Measurements from ENCODE around the gene ACOX2.

Gene ACOX2

DNA sequence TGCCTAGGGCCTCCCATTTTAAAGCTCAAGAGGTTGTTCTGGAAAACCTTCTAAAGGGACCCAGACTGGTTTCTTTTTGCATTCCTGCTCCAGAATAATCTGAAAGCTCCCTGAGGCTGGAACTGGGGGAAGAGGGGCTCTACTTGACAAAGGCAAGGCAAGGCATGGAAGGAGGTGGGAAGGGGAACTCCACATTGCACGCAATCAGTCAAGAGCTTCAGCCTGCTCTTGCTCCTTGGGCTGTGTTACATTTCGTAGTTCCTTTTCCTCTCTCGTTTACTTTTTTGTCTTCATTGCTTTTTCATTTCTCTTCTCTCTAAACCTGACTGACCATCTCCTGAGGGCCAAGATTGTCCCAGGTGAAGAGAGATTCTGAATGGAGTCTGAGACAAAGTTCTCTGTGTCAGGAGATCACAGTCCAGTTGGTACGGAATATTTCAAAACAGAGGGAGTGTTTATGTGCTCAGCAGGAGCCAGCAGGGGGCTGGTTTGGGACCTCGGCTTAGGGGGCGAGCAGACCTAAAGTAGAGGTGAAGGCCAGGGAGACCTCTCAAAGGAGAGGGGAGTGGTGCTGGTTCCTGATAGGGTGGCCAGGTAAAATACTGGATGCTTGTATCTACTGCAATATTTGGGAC, 51.1 kb downstream of the ACOX2 start:
- Histone ChIP-seq H3K4me3 (ENCODE audit: low read length) (no peak overlapping the region), H3K27ac (ENCODE audit: low read length) (no peak overlapping the region), H3K4me1 (ENCODE audit: control insufficient read depth, insufficient read depth, low read length) (peaks cover 1% of the 10 kb centered on the region; the same call in 1 of the 2 replicates), H3K9me3 (ENCODE audit: control insufficient read depth, insufficient read depth, low read length) (no peaks in the 10 kb centered on the region), H3K27me3 (ENCODE audit: control insufficient read depth, insufficient read depth, low read length) (no peaks in the 10 kb centered on the region), H3K36me3 (ENCODE audit: control insufficient read depth, insufficient read depth, low read length) (no peaks in the 10 kb centered on the region)
- DNase-seq (ENCODE audit: low read depth, low spot score), result no peak
- WGBS (ENCODE audit: insufficient coverage, insufficient read length), result no CpG with 5 or more reads among the region's 6 CpGs

- H3K36me3 ChIP-seq (ENCODE audit: control insufficient read depth, insufficient read depth, low read length), result no peaks in the 10 kb centered on the region
- H3K27ac ChIP-seq (ENCODE audit: low read length), result no peak overlapping the region
- no peaks in the 10 kb centered on the region for H3K27me3 ChIP-seq (ENCODE audit: control insufficient read depth, insufficient read depth, low read length)
- no peaks in the 10 kb centered on the region for H3K4me1 ChIP-seq (ENCODE audit: control insufficient read depth, insufficient read depth, low read length)
- no CpG with 5 or more reads among the region's 3 CpGs for WGBS (ENCODE audit: insufficient coverage, insufficient read length)
- no peak for DNase-seq (ENCODE audit: low read depth, low spot score)
- H3K4me3 ChIP-seq (ENCODE audit: low read length), result no peak overlapping the region
- H3K9me3 ChIP-seq (ENCODE audit: control insufficient read depth, insufficient read depth, low read length), result no peaks in the 10 kb centered on the region
Observed at GRCh38 chr3:58484722-58485069, 52.3 kb downstream of the ACOX2 start.

DNA sequence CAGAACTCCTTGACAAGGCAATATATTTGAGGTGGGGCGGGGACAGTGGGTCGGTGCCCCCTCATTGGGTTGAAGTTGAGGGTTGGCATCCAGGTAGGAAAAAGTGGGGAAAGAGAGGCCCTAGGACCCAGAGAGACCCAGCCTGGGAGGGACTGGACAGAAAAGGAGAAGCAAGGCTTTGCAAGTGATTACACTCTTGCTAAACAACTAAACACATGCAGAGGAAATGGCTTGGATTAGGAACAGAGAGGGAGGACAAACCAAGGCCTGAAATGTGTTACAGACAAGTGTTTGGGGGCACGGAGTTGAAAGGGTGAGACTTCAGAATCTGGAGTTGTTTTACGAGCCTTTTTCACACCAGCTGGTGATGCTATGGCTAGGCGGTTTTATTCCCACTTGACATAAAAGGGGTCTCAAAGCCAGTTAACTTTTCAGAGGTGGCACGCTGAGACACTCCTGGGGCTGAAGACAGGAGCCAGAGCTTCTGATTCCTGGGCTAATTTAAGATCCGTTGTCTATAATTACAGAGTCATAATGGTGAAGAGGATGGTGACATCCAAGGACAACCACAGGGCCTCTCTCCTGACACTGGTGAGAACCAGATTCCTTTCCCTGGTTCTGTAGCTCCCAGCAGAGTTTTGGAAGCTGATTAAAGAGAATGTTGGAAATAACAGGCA, 52.8 kb downstream of the ACOX2 start:
- DNase-seq (ENCODE audit: low read depth, low spot score), result no peak
- H3K36me3 ChIP-seq (ENCODE audit: control insufficient read depth, insufficient read depth, low read length), result no peaks in the 10 kb centered on the region
- WGBS (ENCODE audit: insufficient coverage, insufficient read length), result no CpG with 5 or more reads among the region's 7 CpGs
- H3K4me1 ChIP-seq (ENCODE audit: control insufficient read depth, insufficient read depth, low read length), result no peaks in the 10 kb centered on the region
- no peaks in the 10 kb centered on the region for H3K9me3 ChIP-seq (ENCODE audit: control insufficient read depth, insufficient read depth, low read length)
- H3K4me3 ChIP-seq (ENCODE audit: low read length), result no peak overlapping the region
- no peak overlapping the region for H3K27ac ChIP-seq (ENCODE audit: low read length)
- H3K27me3 ChIP-seq (ENCODE audit: control insufficient read depth, insufficient read depth, low read length), result no peaks in the 10 kb centered on the region

DNA sequence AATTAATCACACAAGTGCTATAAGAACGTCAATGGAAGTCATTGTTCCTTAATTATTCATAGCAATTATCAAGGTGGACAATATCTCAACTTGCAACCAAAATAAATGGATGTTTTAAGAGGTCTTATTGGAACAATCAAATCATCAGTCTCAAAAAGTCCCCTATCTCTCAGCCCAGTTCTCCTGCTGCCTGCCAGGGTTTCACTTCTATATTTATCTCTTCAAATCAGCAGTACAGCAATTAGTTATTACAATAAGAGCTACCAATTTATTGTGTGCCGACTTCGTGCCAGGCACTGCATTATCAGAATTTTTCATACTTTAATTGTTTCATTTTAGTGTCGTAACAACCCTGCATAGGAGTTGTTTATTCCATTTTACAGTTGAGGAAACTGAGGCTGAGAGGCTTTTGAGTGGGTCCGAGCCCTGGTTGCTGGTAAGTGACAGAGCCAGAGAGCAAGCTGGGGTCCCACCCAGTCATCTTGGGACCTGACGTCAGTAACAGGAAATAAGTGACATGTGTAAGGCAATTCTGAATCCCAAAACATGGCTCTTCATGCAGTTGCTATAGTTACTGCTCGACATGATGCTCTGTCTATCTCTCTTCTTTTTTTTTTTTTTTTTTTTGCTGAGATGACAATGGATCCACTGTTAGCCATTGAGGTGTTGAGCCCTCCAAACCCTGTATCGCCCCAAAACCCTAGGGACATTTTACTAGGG, 53.9 kb downstream of the ACOX2 start:
- no peak for DNase-seq (ENCODE audit: low read depth, low spot score)
- H3K4me1 ChIP-seq (ENCODE audit: control insufficient read depth, insufficient read depth, low read length), result no peaks in the 10 kb centered on the region
- WGBS (ENCODE audit: insufficient coverage, insufficient read length), result no CpG with 5 or more reads among the region's 8 CpGs
- H3K27ac ChIP-seq (ENCODE audit: low read length), result no peak overlapping the region
- no peaks in the 10 kb centered on the region for H3K9me3 ChIP-seq (ENCODE audit: control insufficient read depth, insufficient read depth, low read length)
- no peaks in the 10 kb centered on the region for H3K27me3 ChIP-seq (ENCODE audit: control insufficient read depth, insufficient read depth, low read length)
- no peak overlapping the region for H3K4me3 ChIP-seq (ENCODE audit: low read length)
- H3K36me3 ChIP-seq (ENCODE audit: control insufficient read depth, insufficient read depth, low read length), result no peaks in the 10 kb centered on the region

DNA sequence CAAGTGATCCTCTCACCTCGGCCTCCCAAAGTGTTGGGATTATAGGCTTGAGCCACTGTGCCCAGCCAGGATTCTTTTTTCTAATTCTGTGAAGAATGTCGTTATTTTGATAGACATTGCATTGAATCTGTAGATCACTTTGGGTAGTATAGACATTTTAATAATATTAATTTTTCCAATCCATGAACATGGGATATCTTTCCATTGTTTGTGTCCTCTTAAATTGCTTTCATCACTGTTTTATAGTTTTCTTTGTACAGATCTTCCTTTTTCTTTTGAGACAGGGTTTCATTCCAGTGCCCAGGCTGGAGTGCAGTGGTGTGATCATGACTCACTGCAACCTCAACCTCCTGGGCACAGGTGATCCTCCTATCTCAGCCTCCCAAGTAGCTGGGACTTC, 56.7 kb downstream of the ACOX2 start:
- H3K27me3 ChIP-seq (ENCODE audit: control insufficient read depth, insufficient read depth, low read length), result no peaks in the 10 kb centered on the region
- no peak overlapping the region for H3K4me3 ChIP-seq (ENCODE audit: low read length)
- DNase-seq (ENCODE audit: low read depth, low spot score), result no peak
- no peak overlapping the region for H3K27ac ChIP-seq (ENCODE audit: low read length)
- no peaks in the 10 kb centered on the region for H3K36me3 ChIP-seq (ENCODE audit: control insufficient read depth, insufficient read depth, low read length)
- no CpG with 5 or more reads among the region's 2 CpGs for WGBS (ENCODE audit: insufficient coverage, insufficient read length)
- H3K4me1 ChIP-seq (ENCODE audit: control insufficient read depth, insufficient read depth, low read length), result no peaks in the 10 kb centered on the region
- H3K9me3 ChIP-seq (ENCODE audit: control insufficient read depth, insufficient read depth, low read length), result no peaks in the 10 kb centered on the region

DNA sequence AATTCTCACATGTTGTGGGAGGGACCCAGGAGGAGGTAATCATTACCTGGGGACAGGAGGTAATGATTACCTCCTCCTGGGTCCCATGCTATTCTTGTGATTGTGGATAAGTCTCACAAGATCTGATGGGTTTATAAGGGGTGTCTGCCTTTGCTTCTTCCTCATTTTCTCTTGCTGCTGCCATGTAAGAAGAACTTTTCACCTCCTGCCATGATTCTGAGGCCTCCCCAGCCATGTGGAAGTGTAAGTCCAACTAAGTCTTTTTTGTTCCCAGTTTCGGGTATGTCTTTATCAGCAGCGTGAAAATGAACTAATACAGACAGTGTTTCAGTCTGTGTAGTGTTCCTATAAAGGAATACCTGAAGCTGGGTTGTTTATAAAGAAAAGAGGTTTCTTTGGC, 58.2 kb downstream of the ACOX2 start:
- no peak overlapping the region for H3K27ac ChIP-seq (ENCODE audit: low read length)
- WGBS (ENCODE audit: insufficient coverage, insufficient read length), result no CpG with 5 or more reads among the region's 2 CpGs
- H3K4me1 ChIP-seq (ENCODE audit: control insufficient read depth, insufficient read depth, low read length), result no peaks in the 10 kb centered on the region
- no peak overlapping the region for H3K4me3 ChIP-seq (ENCODE audit: low read length)
- no peak for DNase-seq (ENCODE audit: low read depth, low spot score)
- no peaks in the 10 kb centered on the region for H3K27me3 ChIP-seq (ENCODE audit: control insufficient read depth, insufficient read depth, low read length)
- H3K36me3 ChIP-seq (ENCODE audit: control insufficient read depth, insufficient read depth, low read length), result no peaks in the 10 kb centered on the region
- no peaks in the 10 kb centered on the region for H3K9me3 ChIP-seq (ENCODE audit: control insufficient read depth, insufficient read depth, low read length)

DNA sequence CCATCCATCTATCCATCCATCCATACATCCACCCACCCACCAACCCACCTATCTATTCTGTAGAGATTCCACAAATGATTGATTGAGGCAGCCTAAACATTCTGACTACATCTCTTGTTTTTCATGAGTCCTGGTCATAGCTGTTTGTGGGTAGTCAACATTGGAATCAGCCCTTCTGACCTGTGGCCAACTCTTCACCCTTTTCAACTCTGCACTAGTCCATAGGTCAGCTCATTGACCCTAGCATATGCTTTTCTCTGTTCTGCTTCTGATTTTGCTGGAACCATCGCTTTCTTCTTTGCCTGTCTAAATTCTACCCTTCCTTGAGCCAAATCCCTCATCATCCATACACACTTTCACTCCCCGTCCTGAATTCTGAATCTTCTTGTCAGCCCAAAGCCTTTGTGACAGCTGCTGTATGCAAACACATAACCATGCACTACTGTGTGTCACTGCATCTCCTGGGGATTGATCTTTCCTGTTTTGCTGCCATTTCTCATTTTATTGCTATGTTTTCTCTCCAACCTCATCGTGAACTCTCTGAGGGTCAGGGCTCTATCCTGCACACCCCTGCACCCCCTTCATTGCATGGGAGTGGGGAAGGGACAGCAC, 61.9 kb downstream of the ACOX2 start:
- Histone ChIP-seq H3K4me1 (ENCODE audit: control insufficient read depth, insufficient read depth, low read length) (0 out of 2 replicates have a peak, but pooled peaks cover 1% of the 10 kb centered on the region), H3K27ac (ENCODE audit: low read length) (no peak overlapping the region), H3K36me3 (ENCODE audit: control insufficient read depth, insufficient read depth, low read length) (no peaks in the 10 kb centered on the region), H3K4me3 (ENCODE audit: low read length) (no peak overlapping the region), H3K9me3 (ENCODE audit: control insufficient read depth, insufficient read depth, low read length) (no peaks in the 10 kb centered on the region), H3K27me3 (ENCODE audit: control insufficient read depth, insufficient read depth, low read length) (no peaks in the 10 kb centered on the region)
- WGBS (ENCODE audit: insufficient coverage, insufficient read length), result no CpG with 5 or more reads among the region's 3 CpGs
- no peak for DNase-seq (ENCODE audit: low read depth, low spot score)

GRCh38 chr3:58474348-58474911, 62.6 kb downstream of the ACOX2 start:
- 0 out of 2 replicates have a peak, but pooled peaks cover 1% of the 10 kb centered on the region for H3K4me1 ChIP-seq (ENCODE audit: control insufficient read depth, insufficient read depth, low read length)
- no peak for DNase-seq (ENCODE audit: low read depth, low spot score)
- H3K36me3 ChIP-seq (ENCODE audit: control insufficient read depth, insufficient read depth, low read length), result no peaks in the 10 kb centered on the region
- H3K9me3 ChIP-seq (ENCODE audit: control insufficient read depth, insufficient read depth, low read length), result no peaks in the 10 kb centered on the region
- no peak overlapping the region for H3K4me3 ChIP-seq (ENCODE audit: low read length)
- no peak overlapping the region for H3K27ac ChIP-seq (ENCODE audit: low read length)
- WGBS (ENCODE audit: insufficient coverage, insufficient read length), result no CpG with 5 or more reads among the region's 1 CpG
- H3K27me3 ChIP-seq (ENCODE audit: control insufficient read depth, insufficient read depth, low read length), result no peaks in the 10 kb centered on the region

DNA sequence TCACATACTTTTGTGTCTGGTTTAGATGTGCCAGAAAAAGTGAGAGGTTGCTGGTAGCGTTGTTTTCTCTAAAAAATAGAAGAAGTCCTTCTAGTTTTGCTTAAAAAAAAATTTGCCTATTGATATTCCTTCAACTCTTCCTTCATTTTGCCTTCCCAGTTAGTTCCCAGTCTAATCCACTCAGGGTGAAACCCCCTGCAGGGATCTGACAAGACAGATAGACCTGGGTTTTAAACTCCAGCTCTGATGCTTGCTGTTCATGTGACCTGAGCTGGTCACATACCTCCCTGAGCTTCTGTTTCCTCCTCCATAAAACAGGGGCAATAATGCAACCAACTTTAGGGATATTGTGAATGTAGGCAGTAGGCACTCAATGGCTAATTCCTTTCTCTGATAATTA, 63.7 kb downstream of the ACOX2 start:
- 0 out of 2 replicates have a peak, but pooled peaks cover 1% of the 10 kb centered on the region for H3K4me1 ChIP-seq (ENCODE audit: control insufficient read depth, insufficient read depth, low read length)
- H3K9me3 ChIP-seq (ENCODE audit: control insufficient read depth, insufficient read depth, low read length), result no peaks in the 10 kb centered on the region
- no peak for DNase-seq (ENCODE audit: low read depth, low spot score)
- WGBS (ENCODE audit: insufficient coverage, insufficient read length), result no CpG with 5 or more reads among the region's 1 CpG
- no peaks in the 10 kb centered on the region for H3K27me3 ChIP-seq (ENCODE audit: control insufficient read depth, insufficient read depth, low read length)
- H3K4me3 ChIP-seq (ENCODE audit: low read length), result no peak overlapping the region
- no peak overlapping the region for H3K27ac ChIP-seq (ENCODE audit: low read length)
- no peaks in the 10 kb centered on the region for H3K36me3 ChIP-seq (ENCODE audit: control insufficient read depth, insufficient read depth, low read length)

Data from iPS DF 6.9 (cell line).